Suprapubic skin (tissue), 4 donors: Measurements from ENCODE around the gene WWTR1. TPM values are rescaled to one million over a fixed set of nuclear protein-coding genes. Genes with fewer than 3 reads are reported as not detected.

Source experiments
- DNase-seq, 2 donors: peaks; one replicate each; pipeline ENCODE4 v3.0.0-alpha.2; 2019; ENCODE audit warnings: low spot score in 2 of 2
- H3K27ac ChIP-seq: fragments of 200-600 bp; sonication (generic); one replicate; pipeline ENCODE4 v1.5.1; 2019
- H3K27me3 ChIP-seq: fragments of 200-600 bp; sonication (generic); one replicate; pipeline ENCODE4 v1.5.1; 2019
- H3K36me3 ChIP-seq: fragments of 200-600 bp; sonication (generic); one replicate; pipeline ENCODE4 v1.5.1; 2019
- H3K4me1 ChIP-seq: fragments of 200-600 bp; sonication (generic); one replicate; pipeline ENCODE4 v1.5.1; 2019
- H3K4me3 ChIP-seq: fragments of 200-600 bp; sonication (generic); one replicate; pipeline ENCODE4 v1.5.1; 2019; ENCODE audit warnings: mild to moderate bottlenecking
- H3K9me3 ChIP-seq: fragments of 200-600 bp; sonication (generic); one replicate; pipeline ENCODE4 v1.5.1; 2019
- EP300 ChIP-seq: sonication (generic); formaldehyde crosslinking; IDR thresholded peaks from one replicate; pipeline ENCODE4 v1.6.1; 2017; ENCODE audit warnings: antibody characterized with exemption
- POLR2A ChIP-seq, 2 donors: fragments of 450-650 bp; IDR thresholded peaks; one replicate each; pipeline ENCODE4 v1.6.1; 2017; ENCODE audit warnings: antibody characterized with exemption in 2 of 2, mild to moderate bottlenecking in 2 of 2, moderate library complexity in 2 of 2
- POLR2AphosphoS5 ChIP-seq, 3 donors: sonication (generic); formaldehyde crosslinking; IDR thresholded peaks; one replicate each; pipeline ENCODE4 v1.6.1; 2017; ENCODE audit warnings: antibody characterized with exemption in 3 of 3
- WGBS: methylation state at CpG from one replicate; pipeline ENCODE4 v1.1.5; 2018; 5-methylcytosine and 5-hydroxymethylcytosine counted together
- total RNA-seq, 4 donors: library from RNA; depleted of rRNA; stranded (reverse); fragments of >200 nt; gene quantifications; one replicate each; pipeline ENCODE4 v1.1.0, GENCODE V29; 2016
- TF ChIP-seq, protein P1 (sequence below), 2 donors: fragments of 200-600 bp in 1 of 2; fragments of 450-650 bp in 1 of 2; sonication (generic) in 1 of 2; IDR thresholded peaks; one replicate each; pipeline ENCODE4 v1.5.1; 2016 to 2019; ENCODE audit warnings: antibody characterized with exemption in 2 of 2, mild to moderate bottlenecking in 1 of 2, moderate library complexity in 1 of 2

WWTR1 gene
- total RNA-seq, 4 donors from 2014 or later = 33.0 to 68.9 (median 52.1) TPM

DNA sequence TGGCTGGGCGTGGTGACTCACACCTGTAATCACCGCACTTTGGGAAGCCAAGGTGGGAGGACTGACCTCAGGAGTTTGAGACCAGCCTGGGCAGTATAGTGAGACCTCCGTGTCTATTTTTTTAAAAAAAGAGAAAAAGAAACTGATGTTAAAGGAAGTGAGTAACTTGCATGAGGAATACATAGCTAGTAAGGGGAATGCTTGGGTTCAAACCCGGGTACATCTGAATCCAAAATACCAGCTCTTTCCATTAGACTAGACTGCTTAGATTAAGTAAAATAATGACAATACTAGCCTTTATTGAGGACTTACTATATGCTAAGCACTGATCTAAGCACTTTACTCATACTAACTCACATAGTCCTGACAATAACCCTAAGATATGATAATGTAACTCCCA, 160.9 kb downstream of the WWTR1 start:
- no peak for TF ChIP-seq POLR2AphosphoS5 (IDR thresholded peaks at IDR 0.05)
- TF ChIP-seq EP300 = no peak
- TF ChIP-seq POLR2A (IDR thresholded peaks at IDR 0.05) = no peak
- TF ChIP-seq, protein P1, sequence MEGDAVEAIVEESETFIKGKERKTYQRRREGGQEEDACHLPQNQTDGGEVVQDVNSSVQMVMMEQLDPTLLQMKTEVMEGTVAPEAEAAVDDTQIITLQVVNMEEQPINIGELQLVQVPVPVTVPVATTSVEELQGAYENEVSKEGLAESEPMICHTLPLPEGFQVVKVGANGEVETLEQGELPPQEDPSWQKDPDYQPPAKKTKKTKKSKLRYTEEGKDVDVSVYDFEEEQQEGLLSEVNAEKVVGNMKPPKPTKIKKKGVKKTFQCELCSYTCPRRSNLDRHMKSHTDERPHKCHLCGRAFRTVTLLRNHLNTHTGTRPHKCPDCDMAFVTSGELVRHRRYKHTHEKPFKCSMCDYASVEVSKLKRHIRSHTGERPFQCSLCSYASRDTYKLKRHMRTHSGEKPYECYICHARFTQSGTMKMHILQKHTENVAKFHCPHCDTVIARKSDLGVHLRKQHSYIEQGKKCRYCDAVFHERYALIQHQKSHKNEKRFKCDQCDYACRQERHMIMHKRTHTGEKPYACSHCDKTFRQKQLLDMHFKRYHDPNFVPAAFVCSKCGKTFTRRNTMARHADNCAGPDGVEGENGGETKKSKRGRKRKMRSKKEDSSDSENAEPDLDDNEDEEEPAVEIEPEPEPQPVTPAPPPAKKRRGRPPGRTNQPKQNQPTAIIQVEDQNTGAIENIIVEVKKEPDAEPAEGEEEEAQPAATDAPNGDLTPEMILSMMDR (IDR thresholded peaks at IDR 0.05) = no peak
- no peaks in the 10 kb centered on the region for H3K27me3 ChIP-seq
- peaks cover 3% of the 10 kb centered on the region for H3K4me1 ChIP-seq
- no peaks in the 10 kb centered on the region for H3K9me3 ChIP-seq
- H3K27ac ChIP-seq = no peak overlapping the region
- H3K36me3 ChIP-seq = no peaks in the 10 kb centered on the region
- no peak for DNase-seq
- H3K4me3 ChIP-seq = no peak overlapping the region
- WGBS = 90% methylated on average over 4 of the region's 4 CpGs

DNA sequence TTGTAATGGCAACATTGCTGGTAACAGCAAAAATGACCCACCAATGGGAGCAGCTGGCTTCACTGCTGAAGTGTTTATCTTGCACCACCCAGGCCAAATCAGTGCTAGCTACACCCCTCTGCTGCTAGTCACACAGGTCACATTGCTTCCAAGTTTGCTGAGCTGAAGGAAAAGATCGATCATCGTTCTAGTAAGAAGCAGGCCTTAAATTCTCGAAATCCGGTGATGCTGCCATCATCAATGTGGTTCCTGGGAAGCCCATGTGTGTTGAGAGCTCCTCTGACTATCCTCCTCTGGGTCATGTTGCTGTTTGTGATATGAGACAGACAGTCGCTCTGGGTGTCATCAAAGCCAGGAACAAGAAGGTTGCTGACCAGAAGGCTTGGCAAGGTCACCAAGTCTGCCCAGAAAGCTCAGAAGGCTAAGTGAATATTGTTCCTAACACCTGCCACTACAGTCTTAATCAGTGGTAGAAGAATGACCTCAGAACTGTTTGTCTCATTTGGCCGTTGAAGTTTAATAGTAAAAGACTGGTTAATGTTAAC, 162.2 kb downstream of the WWTR1 start:
- Histone ChIP-seq H3K4me1 (peaks cover 3% of the 10 kb centered on the region), H3K27ac (no peak overlapping the region), H3K9me3 (no peaks in the 10 kb centered on the region), H3K27me3 (no peaks in the 10 kb centered on the region), H3K4me3 (no peak overlapping the region), H3K36me3 (no peaks in the 10 kb centered on the region)
- DNase-seq = no peak
- TF ChIP-seq POLR2AphosphoS5 (IDR thresholded peaks at IDR 0.05) (no peak), POLR2A (IDR thresholded peaks at IDR 0.05) (no peak), EP300 (no peak)
- TF ChIP-seq, protein P1 (IDR thresholded peaks at IDR 0.05) = no peak
- 80% methylated on average over 6 of the region's 6 CpGs for WGBS

DNA sequence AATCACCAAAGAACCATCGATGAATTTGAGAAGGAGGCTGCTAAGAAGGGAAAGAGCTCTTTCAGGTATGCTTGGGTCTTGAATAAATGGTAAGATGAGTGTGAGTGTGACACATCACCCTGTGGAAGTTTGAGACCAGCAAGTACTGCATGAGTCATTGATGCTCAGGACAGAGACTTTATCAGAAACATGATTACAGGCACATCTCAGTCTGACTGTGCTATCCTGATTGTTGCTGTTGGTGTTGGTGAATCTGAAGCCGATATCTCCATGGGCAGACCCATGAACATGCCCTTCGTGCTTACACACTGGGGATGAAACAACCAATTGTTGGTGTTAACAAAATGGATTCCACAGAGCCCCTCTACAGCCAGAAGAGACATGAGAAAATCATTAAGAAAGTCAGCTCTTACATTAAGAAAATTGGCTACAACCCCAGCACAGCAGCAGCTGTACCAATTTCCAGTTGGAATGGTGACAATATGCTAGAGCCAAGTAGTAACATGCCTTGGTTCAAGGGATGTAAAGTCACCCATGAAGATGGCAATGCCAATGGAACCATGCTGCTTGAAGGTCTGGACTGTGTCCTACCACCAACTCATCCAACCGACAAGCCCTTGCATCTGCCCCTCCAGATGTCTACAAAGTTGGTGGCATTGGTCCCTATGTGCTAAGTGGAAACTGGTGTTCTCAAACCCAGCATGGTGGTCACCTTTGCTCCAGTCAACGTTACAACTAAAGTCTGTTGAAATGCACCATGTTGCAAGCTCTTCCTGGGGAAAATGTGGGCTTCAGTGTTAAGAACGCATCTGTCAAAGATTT, 162.9 kb downstream of the WWTR1 start:
- DNase-seq = no peak
- no peaks in the 10 kb centered on the region for H3K9me3 ChIP-seq
- H3K4me3 ChIP-seq = no peak overlapping the region
- no peaks in the 10 kb centered on the region for H3K27me3 ChIP-seq
- no peak overlapping the region for H3K27ac ChIP-seq
- TF ChIP-seq POLR2AphosphoS5 (IDR thresholded peaks at IDR 0.05) = no peak
- TF ChIP-seq POLR2A (IDR thresholded peaks at IDR 0.05) = no peak
- no peak for TF ChIP-seq EP300
- TF ChIP-seq, protein P1 (IDR thresholded peaks at IDR 0.05) = no peak
- WGBS = 69% methylated on average over 6 of the region's 6 CpGs
- H3K4me1 ChIP-seq = peaks cover 3% of the 10 kb centered on the region
- no peaks in the 10 kb centered on the region for H3K36me3 ChIP-seq

DNA sequence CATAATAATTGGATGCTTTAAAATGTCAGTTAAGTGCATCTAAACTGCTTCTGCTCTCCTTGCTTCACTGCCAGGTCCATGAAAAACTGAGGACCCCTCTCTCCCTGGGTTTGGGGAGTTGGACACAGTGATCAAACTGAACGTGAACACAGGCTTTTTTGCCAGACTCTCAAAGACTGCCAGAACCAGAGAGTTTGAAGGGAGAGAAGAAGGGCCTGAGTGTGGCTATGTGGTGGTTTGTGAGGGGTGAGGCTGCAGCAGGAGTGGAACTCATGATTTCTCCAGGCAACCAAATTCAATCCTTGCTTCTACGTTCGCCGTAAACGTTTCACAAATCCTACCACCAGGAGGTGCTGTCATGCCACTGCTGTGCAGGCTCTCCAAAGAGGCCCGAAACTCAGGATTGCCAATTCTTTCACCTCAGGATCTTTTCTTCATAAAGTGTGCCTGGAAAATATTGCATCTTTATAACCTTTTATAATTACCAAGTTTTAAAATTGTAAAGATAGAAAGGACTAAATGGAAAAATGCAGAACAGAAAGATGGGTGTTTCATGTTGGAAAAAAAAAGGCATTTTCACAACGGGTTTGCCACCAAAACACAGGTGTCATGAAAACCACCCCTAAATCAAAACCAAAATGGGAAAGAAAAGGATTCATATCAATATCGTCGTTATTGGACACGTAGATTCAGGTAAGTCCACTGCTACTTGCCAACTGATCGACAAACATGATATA, 163.6 kb downstream of the WWTR1 start:
- DNase-seq = no peak
- WGBS = 39% methylated on average over 11 of the region's 11 CpGs
- Histone ChIP-seq H3K36me3 (no peaks in the 10 kb centered on the region), H3K27me3 (no peaks in the 10 kb centered on the region), H3K4me3 (no peak overlapping the region), H3K27ac (no peak overlapping the region), H3K9me3 (no peaks in the 10 kb centered on the region), H3K4me1 (peaks cover 3% of the 10 kb centered on the region)
- TF ChIP-seq EP300 (no peak), POLR2A (IDR thresholded peaks at IDR 0.05) (no peak)
- TF ChIP-seq, protein P1 (IDR thresholded peaks at IDR 0.05) = peak; percentile 48 to 66
